PC-9 (cell line): ENCODE results near the gene FYN.

Experiments used
- CTCF ChIP-seq: fragments of 200-600 bp; sonication (generic); conservative IDR thresholded peaks from 2 replicates; pipeline ENCODE4 v1.6.1; 2017; ENCODE audit warnings: mixed run types, antibody characterized with exemption, mild to moderate bottlenecking, moderate library complexity
- EZH2 ChIP-seq: fragments of 200-600 bp; sonication (generic); IDR thresholded peaks from 2 replicates; pipeline ENCODE4 v1.8.0; 2017; ENCODE audit warnings: antibody characterized with exemption, low read depth

DNA sequence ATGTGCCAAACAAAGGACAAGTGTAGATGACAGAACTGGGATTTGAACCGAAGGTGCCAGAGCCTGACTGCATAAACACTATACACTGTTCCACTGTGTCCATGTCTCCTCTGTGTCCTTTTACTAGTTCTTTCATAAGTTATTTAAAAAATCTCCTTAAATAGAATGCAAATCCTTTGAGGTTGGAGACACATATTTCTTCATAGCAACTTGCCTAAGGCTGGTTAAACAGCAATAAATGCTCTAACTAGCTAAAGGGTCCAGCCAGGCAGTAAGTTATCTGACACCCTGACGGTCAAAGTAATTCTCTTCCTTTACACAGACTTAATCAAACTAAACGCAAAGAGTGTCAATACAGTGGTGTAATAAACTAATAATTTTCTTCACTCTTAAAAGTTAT, 191.4 kb downstream of the FYN start:
- TF ChIP-seq CTCF (no peak), EZH2 (no peak)
